Astrocyte (in vitro differentiated cells and primary cell): ENCODE measurements around the gene PPP2R5D. TPM values are rescaled to one million over a fixed set of nuclear protein-coding genes. Genes with fewer than 3 reads are reported as not detected.
A peak's percentile ranks its signal among the peaks of the same experiment; 100 is the strongest.

Experiments used
- DNase-seq: peaks from one replicate; pipeline ENCODE4 v3.0.0-alpha.2; 2010; ENCODE audit warnings: low read depth
- FAIRE-seq: peaks from 2 replicates; lab custom pipeline; 2011; peaks lifted over from hg19 to GRCh38; lab: Jason Lieb, UNC
- H2AFZ ChIP-seq: 2 replicates; pipeline ENCODE4 v1.6.0; 2012; ENCODE audit warnings: low read depth, low read length, inconsistent platforms
- H3K27ac ChIP-seq: 2 replicates; pipeline ENCODE4 v1.5.1; 2011; ENCODE audit warnings: low read depth, low read length, inconsistent platforms
- H3K27me3 ChIP-seq: 2 replicates; pipeline ENCODE4 v1.6.0; 2011; ENCODE audit warnings: low read length, inconsistent platforms; ENCODE audit not compliant: insufficient read depth
- H3K36me3 ChIP-seq: 2 replicates; pipeline ENCODE4 v1.5.1; 2011; ENCODE audit warnings: low read length, inconsistent platforms; ENCODE audit not compliant: insufficient read depth
- H3K4me1 ChIP-seq: 2 replicates; pipeline ENCODE4 v1.5.1; 2011; ENCODE audit warnings: low read length, inconsistent platforms; ENCODE audit not compliant: insufficient read depth
- H3K4me2 ChIP-seq: 2 replicates; pipeline ENCODE4 v1.6.0; 2012; ENCODE audit warnings: low read length, inconsistent platforms
- H3K4me3 ChIP-seq: 2 replicates; pipeline ENCODE4 v1.5.1; 2011; ENCODE audit warnings: low read depth, mild to moderate bottlenecking, low read length, inconsistent platforms; ENCODE audit not compliant: insufficient read depth
- H3K79me2 ChIP-seq: 2 replicates; pipeline ENCODE4 v1.6.0; 2012; ENCODE audit warnings: mild to moderate bottlenecking, low read length, inconsistent platforms; ENCODE audit not compliant: insufficient read depth
- H3K9ac ChIP-seq: 2 replicates; pipeline ENCODE4 v1.6.0; 2012; ENCODE audit warnings: mild to moderate bottlenecking, low read length, inconsistent platforms
- H3K9me3 ChIP-seq: 2 replicates; pipeline ENCODE4 v1.5.1; 2012; ENCODE audit warnings: low read depth, mild to moderate bottlenecking, low read length, inconsistent platforms; ENCODE audit not compliant: insufficient read depth
- H4K20me1 ChIP-seq: 2 replicates; pipeline ENCODE4 v1.6.0; 2012; ENCODE audit warnings: low read length, inconsistent platforms; ENCODE audit not compliant: insufficient read depth
- H3K27ac Mint-ChIP-seq: one replicate; pipeline ENCODE4 v1.8.0; 2021; ENCODE audit warnings: mild to moderate bottlenecking, mixed read lengths; ENCODE audit not compliant: unreplicated experiment
- H3K27me3 Mint-ChIP-seq: one replicate; pipeline ENCODE4 v1.8.0; 2021; ENCODE audit warnings: low read depth, mixed read lengths; ENCODE audit not compliant: unreplicated experiment
- H3K36me3 Mint-ChIP-seq: one replicate; pipeline ENCODE4 v1.8.0; 2021; ENCODE audit warnings: low read depth, mixed read lengths; ENCODE audit not compliant: unreplicated experiment
- H3K4me1 Mint-ChIP-seq: one replicate; pipeline ENCODE4 v1.8.0; 2021; ENCODE audit warnings: low read depth, mixed read lengths; ENCODE audit not compliant: unreplicated experiment
- H3K4me3 Mint-ChIP-seq: one replicate; pipeline ENCODE4 v1.8.0; 2021; ENCODE audit warnings: mild to moderate bottlenecking, moderate library complexity, mixed read lengths; ENCODE audit not compliant: unreplicated experiment
- H3K9me3 Mint-ChIP-seq: one replicate; pipeline ENCODE4 v1.8.0; 2021; ENCODE audit warnings: mild to moderate bottlenecking, mixed read lengths; ENCODE audit not compliant: unreplicated experiment
- CTCF ChIP-seq: IDR thresholded peaks from 2 replicates; pipeline ENCODE4 v1.5.1; 2011; ENCODE audit warnings: low read depth, mild to moderate bottlenecking, inconsistent platforms, low read length, moderate library complexity; ENCODE audit not compliant: insufficient read depth
- EZH2 ChIP-seq: IDR thresholded peaks from 2 replicates; pipeline ENCODE4 v1.6.1; 2012; ENCODE audit warnings: mild to moderate bottlenecking, low read length, inconsistent platforms; ENCODE audit not compliant: insufficient read depth
- total RNA-seq: library from RNA; stranded (reverse); gene quantifications from 2 replicates; pipeline ENCODE4 v1.2.1, GENCODE V29; 2021

The PPP2R5D gene
- total RNA-seq, 1 donor from 2014 or later, result 53.0 TPM

GRCh38 chr6:42963179-42963854, 21.1 kb upstream of the PPP2R5D start:
- peaks cover 23% of the 10 kb centered on the region for H3K36me3 Mint-ChIP-seq
- no peaks in the 10 kb centered on the region for H3K9me3 ChIP-seq

GRCh38 chr6:42963855-42964605, 20.3 kb upstream of the PPP2R5D start:
- Mint-ChIP-seq H3K9me3 (no peaks in the 10 kb centered on the region), H3K4me3 (no peak overlapping the region), H3K4me1 (no peaks in the 10 kb centered on the region), H3K27ac (no peak overlapping the region), H3K27me3 (peaks cover 20% of the 10 kb centered on the region), H3K36me3 (peaks cover 24% of the 10 kb centered on the region)
- Histone ChIP-seq H3K27me3 (peaks cover 3% of the 10 kb centered on the region), H3K36me3 (no peaks in the 10 kb centered on the region), H2AFZ (no peak overlapping the region), H3K4me2 (no peak overlapping the region), H3K9me3 (no peaks in the 10 kb centered on the region), H3K27ac (no peak overlapping the region), H3K4me1 (peaks cover 9% of the 10 kb centered on the region), H3K9ac (no peak overlapping the region), H3K79me2 (no peaks in the 10 kb centered on the region), H3K4me3 (no peak overlapping the region), H4K20me1 (no peaks in the 10 kb centered on the region)
- TF ChIP-seq EZH2, result no peak
- peak; percentile 21 for TF ChIP-seq CTCF
- FAIRE-seq, result no peak
- DNase-seq, result no peak

More at GRCh38 chr6:42963179-42963854, 21.1 kb upstream of the PPP2R5D start:
- H3K27me3 ChIP-seq, result peaks cover 3% of the 10 kb centered on the region
- Mint-ChIP-seq H3K4me1 (no peaks in the 10 kb centered on the region), H3K4me3 (no peak overlapping the region), H3K27me3 (peaks cover 20% of the 10 kb centered on the region), H3K27ac (no peak overlapping the region), H3K9me3 (no peaks in the 10 kb centered on the region)
- no peak overlapping the region for H2AFZ ChIP-seq
- TF ChIP-seq EZH2, result no peak
- no peak for TF ChIP-seq CTCF
- no peak overlapping the region for H3K27ac ChIP-seq
- H3K4me2 ChIP-seq, result no peak overlapping the region
- H3K4me1 ChIP-seq, result peaks cover 9% of the 10 kb centered on the region
- no peaks in the 10 kb centered on the region for H3K79me2 ChIP-seq
- H3K36me3 ChIP-seq, result no peaks in the 10 kb centered on the region
- DNase-seq, result no peak
- FAIRE-seq, result no peak
- H3K4me3 ChIP-seq, result no peak overlapping the region
- no peak overlapping the region for H3K9ac ChIP-seq
- H4K20me1 ChIP-seq, result no peaks in the 10 kb centered on the region
